Muscle of back (tissue), 11 donors: ENCODE results near the gene GBA3. TPM values are rescaled to one million over a fixed set of nuclear protein-coding genes. Genes with fewer than 3 reads are reported as not detected.
A peak's percentile ranks its signal among the peaks of the same experiment; 100 is the strongest.

Experiments
- DNase-seq, 3 donors: peaks; one replicate each; pipeline versions ENCODE4 v3.0.0 to v3.0.0-alpha.2; 2013
- polyA plus RNA-seq, 10 donors: library from polyadenylated mRNA; unstranded; fragments of 120-200 nt; gene quantifications; one replicate each; pipeline ENCODE4 v1.2.1, GENCODE V29; 2013; ENCODE audit not compliant: insufficient read length in 10 of 10

GBA3 gene
- polyA plus RNA-seq, 10 donors, result 0.11 to 0.65 (median 0.27) TPM; not detected in 4

- peak in 2 of 3 donors; percentile 14 to 45 for DNase-seq
These were observed 87.6 kb downstream of the GBA3 start for GRCh38 chr4:22780317-22780716.

GRCh38 chr4:22780797-22781196 lies 88.1 kb downstream of the GBA3 start:
- no peak for DNase-seq

- DNase-seq, result no peak
These were observed 95.1 kb downstream of the GBA3 start for GRCh38 chr4:22787753-22788375.

- DNase-seq, result no peak
These were observed 97.9 kb downstream of the GBA3 start for GRCh38 chr4:22790631-22791030.

- DNase-seq, result peak in 1 of 3 donors; percentile 41
These were observed 102.0 kb downstream of the GBA3 start for GRCh38 chr4:22794732-22795131.

- DNase-seq, result no peak
These were observed 108.7 kb downstream of the GBA3 start for GRCh38 chr4:22801391-22801790.

GRCh38 chr4:22802876-22803275 lies 110.1 kb downstream of the GBA3 start:
- DNase-seq, result peak; percentile 48 to 50 (median 49)

- DNase-seq, result no peak
These were observed 110.8 kb downstream of the GBA3 start for GRCh38 chr4:22803512-22803911.

GRCh38 chr4:22814906-22815305 lies 122.2 kb downstream of the GBA3 start:
- peak in 1 of 3 donors; percentile 11 for DNase-seq

- DNase-seq, result no peak
These were observed 131.4 kb downstream of the GBA3 start for GRCh38 chr4:22824091-22824490.

- no peak for DNase-seq
These were observed 149.8 kb downstream of the GBA3 start for GRCh38 chr4:22842360-22843018.

GRCh38 chr4:22848332-22848731 lies 155.6 kb downstream of the GBA3 start:
- DNase-seq, result no peak

GRCh38 chr4:22850055-22850454 lies 157.3 kb downstream of the GBA3 start:
- no peak for DNase-seq

- no peak for DNase-seq
These were observed 157.9 kb downstream of the GBA3 start for GRCh38 chr4:22850630-22851029.

GRCh38 chr4:22857411-22857810 lies 164.7 kb downstream of the GBA3 start:
- DNase-seq, result no peak

GRCh38 chr4:22859318-22859717 lies 166.6 kb downstream of the GBA3 start:
- no peak for DNase-seq

Other genes with a start within 250 kb of the GBA3 start
- 10 to 100 TPM; 42.7 to 72.0 (median 55.0) TPM for gene ADGRA3, start 176.9 kb upstream of the GBA3 start, polyA plus RNA-seq